ENCODE results near the gene MYRFL.

The MYRFL gene

DNA sequence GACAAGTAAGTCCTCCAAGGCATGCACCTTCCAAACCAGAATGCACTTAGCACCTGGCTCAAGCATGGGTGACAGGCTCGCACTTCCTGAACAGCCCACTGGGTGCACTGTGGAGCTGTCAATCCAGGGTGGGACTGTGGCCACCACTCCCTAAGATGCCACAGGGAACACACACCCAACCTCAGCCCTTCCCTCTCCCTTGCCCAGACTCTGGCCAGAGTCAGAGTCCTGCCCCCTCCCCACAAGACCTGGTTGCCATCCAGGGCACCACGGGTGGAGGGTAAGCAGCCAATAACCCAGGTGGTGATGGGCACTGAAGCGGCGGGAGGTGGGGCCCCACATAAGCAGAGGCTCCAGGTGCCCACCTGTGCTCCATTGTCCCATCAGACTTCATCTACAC is 160.6 kb downstream of the MYRFL start (continued):
- TF ChIP-seq, protein P1, sequence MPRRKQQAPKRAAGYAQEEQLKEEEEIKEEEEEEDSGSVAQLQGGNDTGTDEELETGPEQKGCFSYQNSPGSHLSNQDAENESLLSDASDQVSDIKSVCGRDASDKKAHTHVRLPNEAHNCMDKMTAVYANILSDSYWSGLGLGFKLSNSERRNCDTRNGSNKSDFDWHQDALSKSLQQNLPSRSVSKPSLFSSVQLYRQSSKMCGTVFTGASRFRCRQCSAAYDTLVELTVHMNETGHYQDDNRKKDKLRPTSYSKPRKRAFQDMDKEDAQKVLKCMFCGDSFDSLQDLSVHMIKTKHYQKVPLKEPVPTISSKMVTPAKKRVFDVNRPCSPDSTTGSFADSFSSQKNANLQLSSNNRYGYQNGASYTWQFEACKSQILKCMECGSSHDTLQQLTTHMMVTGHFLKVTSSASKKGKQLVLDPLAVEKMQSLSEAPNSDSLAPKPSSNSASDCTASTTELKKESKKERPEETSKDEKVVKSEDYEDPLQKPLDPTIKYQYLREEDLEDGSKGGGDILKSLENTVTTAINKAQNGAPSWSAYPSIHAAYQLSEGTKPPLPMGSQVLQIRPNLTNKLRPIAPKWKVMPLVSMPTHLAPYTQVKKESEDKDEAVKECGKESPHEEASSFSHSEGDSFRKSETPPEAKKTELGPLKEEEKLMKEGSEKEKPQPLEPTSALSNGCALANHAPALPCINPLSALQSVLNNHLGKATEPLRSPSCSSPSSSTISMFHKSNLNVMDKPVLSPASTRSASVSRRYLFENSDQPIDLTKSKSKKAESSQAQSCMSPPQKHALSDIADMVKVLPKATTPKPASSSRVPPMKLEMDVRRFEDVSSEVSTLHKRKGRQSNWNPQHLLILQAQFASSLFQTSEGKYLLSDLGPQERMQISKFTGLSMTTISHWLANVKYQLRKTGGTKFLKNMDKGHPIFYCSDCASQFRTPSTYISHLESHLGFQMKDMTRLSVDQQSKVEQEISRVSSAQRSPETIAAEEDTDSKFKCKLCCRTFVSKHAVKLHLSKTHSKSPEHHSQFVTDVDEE (CRISPR knock-in tag; IDR thresholded peaks at IDR 0.05) = no peak
- TF ChIP-seq TOX (CRISPR knock-in tag; IDR thresholded peaks at IDR 0.05; ENCODE audit: borderline replicate concordance) = no peak
- no peak for TF ChIP-seq OSR1 (CRISPR knock-in tag; IDR thresholded peaks at IDR 0.05)
- TF ChIP-seq, protein P2, sequence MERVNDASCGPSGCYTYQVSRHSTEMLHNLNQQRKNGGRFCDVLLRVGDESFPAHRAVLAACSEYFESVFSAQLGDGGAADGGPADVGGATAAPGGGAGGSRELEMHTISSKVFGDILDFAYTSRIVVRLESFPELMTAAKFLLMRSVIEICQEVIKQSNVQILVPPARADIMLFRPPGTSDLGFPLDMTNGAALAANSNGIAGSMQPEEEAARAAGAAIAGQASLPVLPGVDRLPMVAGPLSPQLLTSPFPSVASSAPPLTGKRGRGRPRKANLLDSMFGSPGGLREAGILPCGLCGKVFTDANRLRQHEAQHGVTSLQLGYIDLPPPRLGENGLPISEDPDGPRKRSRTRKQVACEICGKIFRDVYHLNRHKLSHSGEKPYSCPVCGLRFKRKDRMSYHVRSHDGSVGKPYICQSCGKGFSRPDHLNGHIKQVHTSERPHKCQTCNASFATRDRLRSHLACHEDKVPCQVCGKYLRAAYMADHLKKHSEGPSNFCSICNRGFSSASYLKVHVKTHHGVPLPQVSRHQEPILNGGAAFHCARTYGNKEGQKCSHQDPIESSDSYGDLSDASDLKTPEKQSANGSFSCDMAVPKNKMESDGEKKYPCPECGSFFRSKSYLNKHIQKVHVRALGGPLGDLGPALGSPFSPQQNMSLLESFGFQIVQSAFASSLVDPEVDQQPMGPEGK (CRISPR knock-in tag; IDR thresholded peaks at IDR 0.05; ENCODE audit: borderline replicate concordance) = no peak
- TF ChIP-seq GLIS3 (CRISPR knock-in tag; IDR thresholded peaks at IDR 0.05) = no peak
- no peak for TF ChIP-seq ZC3H10 (CRISPR knock-in tag; IDR thresholded peaks at IDR 0.05)

DNA sequence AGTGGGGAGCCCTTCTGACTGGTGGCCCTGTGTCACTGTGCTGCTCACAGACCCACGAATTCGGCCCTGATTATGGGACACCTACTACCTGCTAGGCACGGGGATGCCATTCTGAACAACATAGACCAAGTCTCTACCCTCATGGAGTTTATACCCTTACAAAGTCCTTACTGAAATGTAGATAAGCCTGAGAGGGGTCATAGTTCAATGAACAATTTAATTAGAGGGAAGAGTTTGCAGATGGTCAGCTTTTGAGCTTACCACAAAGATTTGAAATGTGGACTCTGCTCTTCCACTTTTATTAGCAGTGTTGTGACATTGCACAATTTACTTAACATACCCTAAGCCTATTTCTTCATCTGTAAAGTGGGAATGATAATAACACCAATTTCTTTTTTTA is 161.1 kb downstream of the MYRFL start:
- TF ChIP-seq, protein P3, sequence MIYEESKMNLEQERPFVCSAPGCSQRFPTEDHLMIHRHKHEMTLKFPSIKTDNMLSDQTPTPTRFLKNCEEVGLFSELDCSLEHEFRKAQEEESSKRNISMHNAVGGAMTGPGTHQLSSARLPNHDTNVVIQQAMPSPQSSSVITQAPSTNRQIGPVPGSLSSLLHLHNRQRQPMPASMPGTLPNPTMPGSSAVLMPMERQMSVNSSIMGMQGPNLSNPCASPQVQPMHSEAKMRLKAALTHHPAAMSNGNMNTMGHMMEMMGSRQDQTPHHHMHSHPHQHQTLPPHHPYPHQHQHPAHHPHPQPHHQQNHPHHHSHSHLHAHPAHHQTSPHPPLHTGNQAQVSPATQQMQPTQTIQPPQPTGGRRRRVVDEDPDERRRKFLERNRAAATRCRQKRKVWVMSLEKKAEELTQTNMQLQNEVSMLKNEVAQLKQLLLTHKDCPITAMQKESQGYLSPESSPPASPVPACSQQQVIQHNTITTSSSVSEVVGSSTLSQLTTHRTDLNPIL (CRISPR knock-in tag; IDR thresholded peaks at IDR 0.05; ENCODE audit: low read depth) = no peak
- TF ChIP-seq TOX (CRISPR knock-in tag; IDR thresholded peaks at IDR 0.05; ENCODE audit: borderline replicate concordance) (no peak), ESRRG (CRISPR knock-in tag; IDR thresholded peaks at IDR 0.05) (no peak), PPARA (CRISPR knock-in tag; IDR thresholded peaks at IDR 0.05; ENCODE audit: borderline replicate concordance) (no peak), BACH2 (CRISPR knock-in tag; IDR thresholded peaks at IDR 0.05; ENCODE audit: borderline replicate concordance) (no peak), RARB (CRISPR knock-in tag; IDR thresholded peaks at IDR 0.05) (no peak), TCF4 (CRISPR knock-in tag; IDR thresholded peaks at IDR 0.05; ENCODE audit: borderline replicate concordance) (no peak), SNAI2 (CRISPR knock-in tag; IDR thresholded peaks at IDR 0.05) (no peak), ISL1 (CRISPR knock-in tag; IDR thresholded peaks at IDR 0.05) (no peak), GLIS3 (CRISPR knock-in tag; IDR thresholded peaks at IDR 0.05) (no peak), ZNF8 (CRISPR knock-in tag; IDR thresholded peaks at IDR 0.05) (no peak), OSR1 (CRISPR knock-in tag; IDR thresholded peaks at IDR 0.05) (no peak), ZC3H10 (CRISPR knock-in tag; IDR thresholded peaks at IDR 0.05) (no peak), ZFP30 (CRISPR knock-in tag; IDR thresholded peaks at IDR 0.05) (no peak), ZFP3 (CRISPR knock-in tag; IDR thresholded peaks at IDR 0.05) (no peak)
- TF ChIP-seq, protein P2 (CRISPR knock-in tag; IDR thresholded peaks at IDR 0.05; ENCODE audit: borderline replicate concordance) = no peak
- TF ChIP-seq, protein P4, sequence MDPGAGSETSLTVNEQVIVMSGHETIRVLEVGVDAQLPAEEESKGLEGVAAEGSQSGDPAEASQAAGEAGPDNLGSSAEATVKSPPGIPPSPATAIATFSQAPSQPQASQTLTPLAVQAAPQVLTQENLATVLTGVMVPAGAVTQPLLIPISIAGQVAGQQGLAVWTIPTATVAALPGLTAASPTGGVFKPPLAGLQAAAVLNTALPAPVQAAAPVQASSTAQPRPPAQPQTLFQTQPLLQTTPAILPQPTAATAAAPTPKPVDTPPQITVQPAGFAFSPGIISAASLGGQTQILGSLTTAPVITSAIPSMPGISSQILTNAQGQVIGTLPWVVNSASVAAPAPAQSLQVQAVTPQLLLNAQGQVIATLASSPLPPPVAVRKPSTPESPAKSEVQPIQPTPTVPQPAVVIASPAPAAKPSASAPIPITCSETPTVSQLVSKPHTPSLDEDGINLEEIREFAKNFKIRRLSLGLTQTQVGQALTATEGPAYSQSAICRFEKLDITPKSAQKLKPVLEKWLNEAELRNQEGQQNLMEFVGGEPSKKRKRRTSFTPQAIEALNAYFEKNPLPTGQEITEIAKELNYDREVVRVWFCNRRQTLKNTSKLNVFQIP (CRISPR knock-in tag; IDR thresholded peaks at IDR 0.05; ENCODE audit: borderline replicate concordance, low read depth) = no peak
- TF ChIP-seq, protein P5, sequence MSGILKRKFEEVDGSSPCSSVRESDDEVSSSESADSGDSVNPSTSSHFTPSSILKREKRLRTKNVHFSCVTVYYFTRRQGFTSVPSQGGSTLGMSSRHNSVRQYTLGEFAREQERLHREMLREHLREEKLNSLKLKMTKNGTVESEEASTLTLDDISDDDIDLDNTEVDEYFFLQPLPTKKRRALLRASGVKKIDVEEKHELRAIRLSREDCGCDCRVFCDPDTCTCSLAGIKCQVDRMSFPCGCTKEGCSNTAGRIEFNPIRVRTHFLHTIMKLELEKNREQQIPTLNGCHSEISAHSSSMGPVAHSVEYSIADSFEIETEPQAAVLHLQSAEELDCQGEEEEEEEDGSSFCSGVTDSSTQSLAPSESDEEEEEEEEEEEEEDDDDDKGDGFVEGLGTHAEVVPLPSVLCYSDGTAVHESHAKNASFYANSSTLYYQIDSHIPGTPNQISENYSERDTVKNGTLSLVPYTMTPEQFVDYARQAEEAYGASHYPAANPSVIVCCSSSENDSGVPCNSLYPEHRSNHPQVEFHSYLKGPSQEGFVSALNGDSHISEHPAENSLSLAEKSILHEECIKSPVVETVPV (CRISPR knock-in tag; IDR thresholded peaks at IDR 0.05) = no peak
- TF ChIP-seq, protein P1 (CRISPR knock-in tag; IDR thresholded peaks at IDR 0.05) = no peak
- ATAC-seq = no peak
